Naive thymus-derived CD8-positive, alpha-beta T cell (primary cell): Measurements from ENCODE around the gene OR52I1. TPM values are rescaled to one million over a fixed set of nuclear protein-coding genes. Genes with fewer than 3 reads are reported as not detected.

ENCODE experiments used
- ATAC-seq, 2 donors: fragments of 150-1000 bp; cut with Tn5 transposase in 1 of 2; sonication (Bioruptor Pico), chemical (Tn5 transposase) in 1 of 2; 1 replicate in 1 of 2; 2 replicates in 1 of 2; pipeline ENCODE4 v1.10.0; 2021; ENCODE audit warnings: mild to moderate bottlenecking in 2 of 2, moderate library complexity in 2 of 2
- POLR2A ChIA-PET: fragments of 350-600 bp; sonication (Branson Sonifier 250); formaldehyde crosslinking; loops from one replicate; lab custom pipeline; 2021; ENCODE audit warnings: antibody characterized with exemption; lab: Charles Lee
- DNase-seq, 10 donors: peaks; one replicate each; pipeline versions ENCODE4 v3.0.0 to v3.0.0-alpha.2; 2020 to 2022
- H3K27ac Mint-ChIP-seq, 10 donors: one replicate each; pipeline ENCODE4 v1.8.0; 2020 to 2022; ENCODE audit warnings: mild to moderate bottlenecking in 10 of 10, mixed read lengths in 10 of 10, moderate library complexity in 4 of 10, inconsistent platforms in 1 of 10
- H3K27me3 Mint-ChIP-seq, 5 donors: one replicate each; pipeline ENCODE4 v1.8.0; 2021 to 2022; ENCODE audit warnings: mixed read lengths in 5 of 5
- H3K36me3 Mint-ChIP-seq, 3 donors: one replicate each; pipeline ENCODE4 v1.8.0; 2020 to 2022; ENCODE audit warnings: mixed read lengths in 3 of 3, mild to moderate bottlenecking in 2 of 3, inconsistent platforms in 1 of 3
- H3K4me1 Mint-ChIP-seq, 4 donors: one replicate each; pipeline ENCODE4 v1.8.0; 2021 to 2022; ENCODE audit warnings: mixed read lengths in 4 of 4
- H3K4me3 Mint-ChIP-seq, 10 donors: one replicate each; pipeline ENCODE4 v1.8.0; 2020 to 2022; ENCODE audit warnings: mild to moderate bottlenecking in 10 of 10, mixed read lengths in 10 of 10, moderate library complexity in 6 of 10, inconsistent platforms in 1 of 10
- H3K9me3 Mint-ChIP-seq, 9 donors: one replicate each; pipeline ENCODE4 v1.8.0; 2020 to 2022; ENCODE audit warnings: mixed read lengths in 9 of 9, mild to moderate bottlenecking in 3 of 9, inconsistent platforms in 1 of 9, moderate library complexity in 1 of 9
- polyA plus RNA-seq, 3 donors: library from polyadenylated mRNA; unstranded; fragments of 300-500 nt; fragmentation: Illumina TruSeq; gene quantifications; one replicate each; pipeline ENCODE4 v1.2.3, GENCODE V29; 2021
- total RNA-seq, 8 experiments: library from RNA in 2 of 8; stranded (reverse) in 2 of 8; gene quantifications; one replicate each; pipeline ENCODE4 v1.2.3 and lab custom pipeline; 2021 to 2026

The OR52I1 gene
- total RNA-seq, result not detected
- polyA plus RNA-seq, result not detected
- total RNA-seq (lab: John Stamatoyannopoulos, UW), result 0 reads per million in 6 experiments

GRCh38 chr11:4593739-4594138, at the start of gene OR52I1:
Gene OR52I1, plus strand, starts transcription at chr11:4594039. Its CDS starts 0 bp downstream, at chr11:4594039.
- no peaks in the 10 kb centered on the region for H3K27me3 Mint-ChIP-seq
- DNase-seq, result no peak
- no peak within 1 kb of the TSS for H3K4me3 Mint-ChIP-seq
- no peak within 1 kb of the TSS for H3K27ac Mint-ChIP-seq
- no peak for ATAC-seq
- H3K36me3 Mint-ChIP-seq, result peaks cover 0 to 27% (median 13%) of the 10 kb centered on the region in 3 donors
- H3K4me1 Mint-ChIP-seq, result peaks cover 0 to 8% (median under 1%) of the 10 kb centered on the region in 4 donors
- no peaks in the 10 kb centered on the region for H3K9me3 Mint-ChIP-seq
- POLR2A ChIA-PET, result no interaction called here

- H3K4me3 Mint-ChIP-seq, result no peak within 1 kb of the TSS
- no peaks in the 10 kb centered on the region for H3K4me1 Mint-ChIP-seq
- ATAC-seq, result no peak
These were observed 48.9 kb upstream of the OR52I1 start, which contains the start of gene OR52M1 for GRCh38 chr11:4544891-4545290. Gene OR52M1, plus strand, starts transcription at chr11:4545191. Its CDS starts 0 bp downstream, at chr11:4545191.

DNA sequence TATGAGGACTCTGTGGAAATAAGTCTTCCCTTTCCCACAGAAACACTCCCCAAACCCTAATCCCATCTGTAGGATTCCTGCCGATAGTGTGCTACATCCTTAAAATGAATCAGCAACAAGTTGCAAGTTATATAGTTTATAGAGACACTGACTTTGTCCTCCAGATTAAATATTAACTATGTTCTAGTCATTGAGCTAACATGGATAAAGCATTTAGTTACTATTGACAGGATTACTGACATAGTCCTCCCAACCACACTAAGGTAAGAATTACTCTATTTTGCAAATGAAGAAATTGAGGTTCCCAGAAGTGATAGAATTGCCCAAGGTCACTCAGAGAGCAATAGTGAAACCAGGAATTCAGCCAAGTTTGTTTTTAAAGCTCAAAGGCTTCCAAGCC, 47.0 kb upstream of the OR52I1 start:
- no peak for DNase-seq
- POLR2A ChIA-PET, result no interaction called here
- H3K4me3 Mint-ChIP-seq, result no peak overlapping the region
- H3K27ac Mint-ChIP-seq, result no peak overlapping the region
- no peaks in the 10 kb centered on the region for H3K4me1 Mint-ChIP-seq
- peaks cover 0 to 24% (median 11%) of the 10 kb centered on the region in 5 donors for H3K27me3 Mint-ChIP-seq
- H3K36me3 Mint-ChIP-seq, result no peaks in the 10 kb centered on the region
- ATAC-seq, result no peak
- H3K9me3 Mint-ChIP-seq, result peaks cover 0 to 2% (median 0%) of the 10 kb centered on the region in 9 donors

More at GRCh38 chr11:4544891-4545290, 48.9 kb upstream of the OR52I1 start, which contains the start of gene OR52M1:
- POLR2A ChIA-PET, result no interaction called here
- no peaks in the 10 kb centered on the region for H3K36me3 Mint-ChIP-seq
- no peak for DNase-seq
- peaks cover 0 to 2% (median 0%) of the 10 kb centered on the region in 9 donors for H3K9me3 Mint-ChIP-seq
- H3K27ac Mint-ChIP-seq, result no peak within 1 kb of the TSS
- peaks cover 0 to 10% (median 6%) of the 10 kb centered on the region in 5 donors for H3K27me3 Mint-ChIP-seq

DNA sequence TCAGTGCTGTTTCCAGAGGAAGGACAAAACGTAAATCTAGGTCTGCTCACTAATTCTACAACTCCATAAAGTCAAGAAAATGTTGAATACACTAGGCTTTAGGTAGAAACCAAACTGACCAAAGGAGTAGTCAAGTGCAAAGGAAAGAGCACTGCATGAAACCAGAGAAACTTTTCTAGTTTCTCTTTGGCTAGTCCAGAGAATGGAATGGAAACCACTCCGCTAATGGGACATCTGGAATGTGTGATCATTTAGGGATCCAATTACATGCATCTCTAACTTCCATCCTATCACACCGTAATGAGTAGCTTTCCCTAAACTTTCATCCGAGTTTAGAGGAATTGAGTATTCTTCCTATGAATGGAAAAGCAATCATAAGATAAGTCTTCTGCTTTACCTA, 46.4 kb upstream of the OR52I1 start:
- ATAC-seq (no peak), DNase-seq (no peak)
- no peak overlapping the region for H3K4me3 Mint-ChIP-seq
- no peaks in the 10 kb centered on the region for H3K4me1 Mint-ChIP-seq
- POLR2A ChIA-PET, result no interaction called here
- H3K27me3 Mint-ChIP-seq, result peaks cover 0 to 30% (median 11%) of the 10 kb centered on the region in 5 donors
- no peaks in the 10 kb centered on the region for H3K36me3 Mint-ChIP-seq
- no peak overlapping the region for H3K27ac Mint-ChIP-seq
- peaks cover 0 to 2% (median 0%) of the 10 kb centered on the region in 9 donors for H3K9me3 Mint-ChIP-seq

DNA sequence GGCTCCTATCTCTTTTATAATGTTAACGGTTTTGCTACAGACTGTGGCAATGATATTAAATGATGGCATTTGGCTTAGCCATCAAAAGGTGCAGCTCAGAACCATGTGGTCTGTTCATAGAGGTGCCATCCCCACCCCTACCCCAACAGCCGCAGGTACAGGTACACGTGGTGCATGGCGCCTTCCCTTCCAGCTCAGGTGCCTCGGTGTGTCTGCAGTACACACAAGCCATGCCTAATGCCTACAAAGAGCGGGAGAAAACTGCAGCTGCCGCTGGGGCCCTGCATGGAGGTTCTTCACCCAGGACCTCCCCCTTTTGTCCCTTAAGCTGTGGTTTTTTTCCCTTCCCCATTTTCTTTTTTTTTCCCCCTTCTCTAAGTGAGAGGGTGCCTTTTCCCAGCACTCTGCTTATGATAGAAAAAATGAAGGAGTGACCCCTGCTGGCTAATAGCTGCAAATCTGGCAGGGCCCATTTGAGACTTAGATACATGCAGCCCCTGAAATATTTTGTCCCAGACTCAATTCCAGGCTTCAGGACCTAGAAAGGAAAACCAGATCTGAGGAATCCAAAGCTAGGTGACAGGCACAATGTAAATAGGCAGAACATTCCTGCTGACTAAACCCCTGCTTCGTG, 42.4 kb upstream of the OR52I1 start:
- Mint-ChIP-seq H3K4me1 (no peaks in the 10 kb centered on the region), H3K9me3 (peaks cover 0 to 2% (median 0%) of the 10 kb centered on the region in 9 donors), H3K27me3 (peaks cover 9 to 61% (median 28%) of the 10 kb centered on the region in 5 donors), H3K36me3 (no peaks in the 10 kb centered on the region), H3K4me3 (no peak overlapping the region), H3K27ac (no peak overlapping the region)
- POLR2A ChIA-PET, result no interaction called here
- DNase-seq (no peak), ATAC-seq (no peak)

DNA sequence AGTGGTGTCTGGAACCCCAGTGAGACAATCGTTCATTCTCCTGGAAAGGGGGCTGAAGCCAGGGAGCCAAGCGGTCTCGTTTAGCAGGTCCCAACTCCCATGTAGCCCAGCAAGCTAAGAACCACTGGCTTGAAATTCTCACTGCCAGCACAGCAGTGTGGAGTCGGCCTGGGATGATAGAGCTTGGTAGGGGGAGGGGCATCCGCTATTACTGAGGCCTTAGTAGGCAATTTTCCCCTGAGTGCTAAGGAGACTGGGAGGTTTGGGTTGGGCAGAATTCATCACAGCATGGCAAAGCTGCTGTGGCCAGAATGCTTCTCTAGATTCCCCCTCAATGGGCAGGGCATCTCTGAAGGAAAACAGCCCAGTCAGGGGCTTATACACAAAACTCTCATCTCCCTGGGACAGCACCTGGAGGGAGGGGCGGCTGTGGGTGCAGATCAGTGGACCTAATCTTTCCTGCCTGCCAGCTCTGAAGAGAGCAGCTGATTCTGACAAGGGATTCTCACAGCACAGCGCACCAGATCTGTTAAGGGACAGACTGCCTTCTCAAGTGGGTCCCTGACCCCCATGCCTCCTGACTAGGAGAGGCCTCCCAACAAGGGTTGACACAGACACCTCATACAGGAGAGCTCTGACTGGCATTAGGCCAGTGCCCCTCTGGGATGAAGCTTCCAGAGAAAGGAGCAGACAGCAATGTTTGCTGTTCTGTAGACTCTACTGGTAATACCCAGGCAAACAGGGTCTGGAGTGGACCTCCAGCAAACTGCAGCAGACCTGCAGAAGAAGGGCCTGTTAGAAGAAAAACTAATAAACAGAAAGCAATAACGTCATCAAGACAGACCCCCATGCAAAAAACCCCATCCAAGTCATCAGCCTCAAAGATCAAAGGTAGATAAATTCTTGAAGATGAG, 34.1 kb upstream of the OR52I1 start:
- no peak overlapping the region for H3K27ac Mint-ChIP-seq
- H3K4me1 Mint-ChIP-seq, result no peaks in the 10 kb centered on the region
- peaks cover 0 to 24% (median 9%) of the 10 kb centered on the region in 9 donors for H3K9me3 Mint-ChIP-seq
- POLR2A ChIA-PET, result no interaction called here
- peaks cover 13 to 48% (median 26%) of the 10 kb centered on the region in 5 donors for H3K27me3 Mint-ChIP-seq
- no peak overlapping the region for H3K4me3 Mint-ChIP-seq
- H3K36me3 Mint-ChIP-seq, result peaks cover 0 to 4% (median 0%) of the 10 kb centered on the region in 3 donors
- no peak for ATAC-seq
- DNase-seq, result no peak

DNA sequence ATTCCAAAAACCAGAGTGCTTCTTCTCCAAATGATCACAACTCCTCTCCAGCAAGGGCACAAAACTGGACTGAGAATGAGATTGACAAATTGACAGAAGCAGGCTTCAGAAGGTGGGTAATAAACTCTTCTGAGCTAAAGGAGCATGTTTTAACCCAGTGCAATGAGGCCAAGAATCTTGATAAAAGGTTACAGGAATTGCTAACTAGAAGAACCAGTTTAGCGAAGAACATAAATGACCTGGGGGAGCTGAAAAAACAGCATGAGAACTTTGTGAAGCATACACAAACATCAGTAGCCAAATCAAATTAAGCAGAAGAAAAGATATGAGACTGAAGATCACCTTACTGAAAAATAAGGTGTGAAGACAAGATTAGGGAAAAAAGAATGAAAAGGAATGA, 33.4 kb upstream of the OR52I1 start:
- Mint-ChIP-seq H3K36me3 (peaks cover 0 to 4% (median 0%) of the 10 kb centered on the region in 3 donors), H3K27me3 (peaks cover 13 to 44% (median 26%) of the 10 kb centered on the region in 5 donors), H3K27ac (no peak overlapping the region), H3K4me1 (no peaks in the 10 kb centered on the region), H3K4me3 (no peak overlapping the region), H3K9me3 (peaks cover 0 to 26% (median 9%) of the 10 kb centered on the region in 9 donors)
- POLR2A ChIA-PET, result no interaction called here
- ATAC-seq, result no peak
- DNase-seq, result no peak

GRCh38 chr11:4565371-4565770, 28.5 kb upstream of the OR52I1 start:
- Mint-ChIP-seq H3K27ac (no peak overlapping the region), H3K9me3 (peaks cover 0 to 27% (median 9%) of the 10 kb centered on the region in 9 donors), H3K4me1 (no peaks in the 10 kb centered on the region), H3K4me3 (no peak overlapping the region), H3K36me3 (peaks cover 0 to 10% (median 0%) of the 10 kb centered on the region in 3 donors), H3K27me3 (peaks cover 4 to 18% (median 7%) of the 10 kb centered on the region in 5 donors)
- DNase-seq, result no peak
- no peak for ATAC-seq
- POLR2A ChIA-PET, result no interaction called here

DNA sequence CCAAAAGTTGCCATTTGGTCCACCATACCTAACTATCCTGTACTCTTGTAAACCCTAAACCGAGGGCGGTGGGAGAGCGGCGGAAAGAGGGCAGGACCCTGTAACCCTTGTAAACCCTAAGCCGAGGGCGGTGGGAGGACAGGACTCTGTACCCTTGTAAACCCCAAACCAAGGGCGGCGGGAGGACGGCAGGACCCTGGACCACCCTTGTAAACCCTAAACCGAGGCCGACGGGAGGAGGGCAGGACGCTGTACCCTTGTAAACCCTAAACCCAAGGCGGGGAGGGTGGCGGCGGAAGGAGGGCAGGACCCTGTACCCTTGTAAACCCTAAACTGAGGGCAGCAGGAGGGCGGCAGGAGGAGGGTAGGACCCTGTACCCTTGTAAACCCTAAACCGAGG, 24.8 kb upstream of the OR52I1 start:
- Mint-ChIP-seq H3K27ac (no peak overlapping the region), H3K9me3 (peaks cover 0 to 15% (median 4%) of the 10 kb centered on the region in 9 donors), H3K27me3 (peaks cover 0 to 2% (median under 1%) of the 10 kb centered on the region in 5 donors), H3K4me1 (no peaks in the 10 kb centered on the region), H3K4me3 (no peak overlapping the region), H3K36me3 (peaks cover 0 to 6% (median 0%) of the 10 kb centered on the region in 3 donors)
- DNase-seq (no peak), ATAC-seq (no peak)
- POLR2A ChIA-PET, result no interaction called here

GRCh38 chr11:4576880-4577279, 17.0 kb upstream of the OR52I1 start:
- Mint-ChIP-seq H3K9me3 (peaks cover 0 to 9% (median 0%) of the 10 kb centered on the region in 9 donors), H3K27ac (no peak overlapping the region), H3K4me1 (peaks cover 0 to 8% (median 4%) of the 10 kb centered on the region in 4 donors), H3K36me3 (no peaks in the 10 kb centered on the region), H3K27me3 (peaks cover 11 to 53% (median 25%) of the 10 kb centered on the region in 5 donors), H3K4me3 (no peak overlapping the region)
- ATAC-seq (no peak), DNase-seq (no peak)
- POLR2A ChIA-PET, result no interaction called here

DNA sequence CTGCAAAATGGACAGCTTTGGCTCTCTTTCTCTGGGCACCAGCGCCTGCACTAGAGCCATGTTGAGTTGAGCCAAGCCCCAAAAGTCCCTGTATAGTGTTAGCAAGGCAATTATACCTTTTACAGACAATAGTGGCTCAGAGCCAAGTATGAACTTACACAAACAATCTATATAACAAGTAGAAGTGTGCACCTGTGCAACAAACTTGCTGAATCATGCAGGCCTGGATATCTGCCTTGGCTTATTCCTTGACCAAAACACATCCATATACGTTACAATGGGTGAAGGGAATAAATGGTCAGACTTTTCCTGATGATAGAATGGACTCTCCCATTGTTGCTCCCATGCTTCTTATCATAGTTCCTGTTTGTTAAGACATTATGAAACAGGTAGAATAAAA, 16.1 kb upstream of the OR52I1 start:
- Mint-ChIP-seq H3K9me3 (peaks cover 0 to 9% (median 0%) of the 10 kb centered on the region in 9 donors), H3K4me1 (peaks cover 0 to 8% (median 4%) of the 10 kb centered on the region in 4 donors), H3K27ac (no peak overlapping the region), H3K27me3 (peaks cover 12 to 61% (median 28%) of the 10 kb centered on the region in 5 donors), H3K4me3 (no peak overlapping the region), H3K36me3 (no peaks in the 10 kb centered on the region)
- ATAC-seq (no peak), DNase-seq (no peak)
- POLR2A ChIA-PET, result no interaction called here

GRCh38 chr11:4578624-4579023, 15.2 kb upstream of the OR52I1 start:
- Mint-ChIP-seq H3K27me3 (peaks cover 12 to 69% (median 31%) of the 10 kb centered on the region in 5 donors), H3K4me1 (peaks cover 0 to 8% (median 4%) of the 10 kb centered on the region in 4 donors), H3K27ac (no peak overlapping the region), H3K36me3 (no peaks in the 10 kb centered on the region), H3K4me3 (no peak overlapping the region), H3K9me3 (peaks cover 0 to 9% (median 0%) of the 10 kb centered on the region in 9 donors)
- DNase-seq (no peak), ATAC-seq (no peak)
- POLR2A ChIA-PET, result no interaction called here
